Raji (cell line): ENCODE results near the gene CHL1.

Experiments used
- POLR2A ChIP-seq: IDR thresholded peaks from 2 replicates; pipeline ENCODE4 v1.6.1; 2011; ENCODE audit warnings: low read depth, low read length, control low read depth; ENCODE audit not compliant: insufficient read depth

CHL1 gene

DNA sequence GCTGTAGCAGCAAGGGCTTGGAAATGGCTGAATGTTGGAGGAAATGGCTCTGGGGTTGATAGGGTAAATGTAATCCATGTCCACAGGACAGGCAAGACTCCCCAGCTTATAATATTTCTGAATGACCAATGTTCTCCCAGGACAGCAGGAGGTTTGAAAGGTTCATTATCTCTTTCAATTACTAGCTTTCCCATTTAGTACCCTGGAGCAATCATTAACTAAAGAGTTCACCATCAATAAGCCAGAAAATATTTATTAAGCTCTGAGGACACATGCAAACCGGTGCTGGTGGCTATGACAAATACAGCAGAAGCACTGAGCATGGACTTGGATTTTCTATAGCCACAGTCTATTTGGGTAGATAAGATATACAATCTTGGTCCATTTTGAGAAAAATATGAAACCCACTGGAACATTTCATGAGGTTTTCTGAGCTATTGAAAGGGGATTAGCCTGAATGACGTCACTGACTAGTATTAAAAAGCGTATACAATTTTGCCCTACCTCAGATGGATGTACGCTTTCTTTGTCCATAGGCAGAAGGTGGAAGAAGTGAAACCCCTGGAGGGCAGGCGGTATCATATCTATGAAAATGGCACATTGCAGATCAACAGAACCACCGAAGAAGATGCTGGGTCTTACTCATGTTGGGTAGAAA is 166.2 kb downstream of the CHL1 start:
- TF ChIP-seq POLR2A, result no peak

- no peak for TF ChIP-seq POLR2A
These were observed 167.7 kb downstream of the CHL1 start for GRCh38 chr3:364287-364686.

DNA sequence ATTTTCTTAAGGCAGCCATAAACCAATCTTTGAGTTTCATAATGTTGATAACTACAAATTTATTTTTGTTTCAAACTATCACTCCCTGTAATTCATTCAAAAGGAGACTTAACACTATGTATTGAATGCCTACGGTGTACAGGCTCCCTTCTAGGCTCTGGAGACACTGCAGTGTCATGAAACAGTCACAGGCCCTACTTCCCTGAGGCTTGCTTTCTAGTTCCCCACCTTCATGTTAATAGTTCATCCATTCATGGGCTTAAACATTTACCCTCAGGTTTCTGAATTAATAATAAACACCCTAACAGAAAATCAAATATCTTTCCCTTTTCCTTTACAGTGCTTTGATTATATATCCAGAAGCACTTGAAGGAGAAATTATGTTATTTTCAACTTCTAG is 168.7 kb downstream of the CHL1 start:
- no peak for TF ChIP-seq POLR2A

DNA sequence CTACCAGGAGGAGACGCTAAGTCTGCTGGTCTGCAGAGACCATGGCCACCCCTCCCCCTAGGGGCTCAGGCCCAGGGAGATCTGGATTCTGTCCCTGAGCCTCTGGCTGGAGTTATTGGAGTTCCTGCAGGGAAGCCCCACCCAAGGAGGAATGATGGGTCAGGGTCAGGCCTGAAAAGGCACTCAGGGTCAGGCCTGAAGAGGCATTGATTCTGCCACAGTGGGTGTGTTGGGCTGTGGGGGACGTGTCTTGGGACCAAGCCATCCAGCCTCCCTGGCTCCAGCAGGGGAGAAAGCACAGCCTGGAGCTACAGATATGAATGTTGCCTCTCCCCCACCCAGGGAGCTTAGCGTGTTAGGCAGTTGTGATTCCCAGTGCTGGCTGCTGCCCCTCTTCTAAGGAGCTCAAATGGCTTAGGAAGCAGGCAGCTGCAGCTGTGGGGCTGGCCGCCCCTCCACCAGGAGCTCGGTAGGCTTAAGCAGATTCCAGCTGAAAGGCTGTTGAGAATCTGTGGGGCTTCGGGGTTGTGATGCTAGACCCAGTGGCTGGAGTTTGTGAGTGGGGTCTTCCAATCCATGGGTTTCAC is 176.7 kb downstream of the CHL1 start:
- TF ChIP-seq POLR2A, result no peak

DNA sequence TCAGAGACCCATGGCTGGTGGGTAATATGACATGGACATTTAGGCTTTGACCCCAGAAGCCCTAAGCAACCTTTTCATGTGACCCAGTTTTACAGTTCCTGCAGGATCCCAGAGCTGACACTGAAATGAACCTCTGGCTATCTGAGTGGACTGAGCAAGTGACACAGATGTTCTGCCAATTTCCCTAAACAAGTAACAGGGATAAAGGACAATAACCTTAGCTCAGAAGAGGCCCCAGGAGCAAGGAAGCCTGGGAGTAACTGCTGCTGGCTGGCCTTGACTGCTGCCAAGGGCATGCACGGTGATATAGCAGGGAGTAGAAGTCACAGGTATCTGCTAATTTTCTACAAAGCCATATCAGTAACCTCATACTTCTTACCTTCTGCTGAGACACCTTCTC is 177.9 kb downstream of the CHL1 start:
- no peak for TF ChIP-seq POLR2A

DNA sequence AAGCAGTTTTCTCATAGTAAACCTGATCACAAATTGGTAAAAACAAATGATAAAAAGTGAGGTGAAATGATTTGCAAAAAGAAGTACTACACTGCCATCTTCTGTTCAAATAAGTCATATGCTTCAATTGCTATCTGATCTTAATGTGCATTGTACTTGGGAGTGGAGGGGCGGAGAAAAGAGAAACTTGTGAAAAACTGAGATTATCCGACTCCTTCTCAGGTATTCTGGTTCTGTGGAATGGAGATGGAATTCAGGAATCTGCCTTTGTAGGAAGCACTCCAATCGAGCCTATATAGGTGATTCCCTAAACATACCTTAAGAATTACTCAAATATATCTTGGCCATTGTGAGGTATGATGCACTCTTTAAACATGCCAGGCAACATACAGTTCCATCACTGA is 180.6 kb downstream of the CHL1 start:
- TF ChIP-seq POLR2A, result no peak

- TF ChIP-seq POLR2A, result no peak
These were observed 184.2 kb downstream of the CHL1 start for GRCh38 chr3:380801-381200.

DNA sequence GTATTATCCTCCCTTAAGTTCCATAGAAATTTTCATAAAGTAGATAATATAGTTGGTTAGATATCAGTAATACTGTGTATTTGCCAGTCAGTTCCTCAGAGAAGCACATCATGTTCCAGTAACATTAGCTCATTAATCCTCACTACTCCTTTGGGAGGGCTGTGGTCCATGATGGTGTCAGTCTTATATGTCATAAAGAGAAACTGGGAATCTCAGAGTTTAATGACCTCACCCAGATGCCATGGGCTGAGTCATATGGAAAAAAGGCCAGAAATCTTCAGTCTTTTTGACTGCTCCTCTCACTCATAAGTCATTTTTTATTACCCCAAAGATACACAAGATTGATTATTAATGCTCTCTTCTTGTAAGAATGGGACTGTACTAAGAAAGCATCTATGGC is 188.6 kb downstream of the CHL1 start:
- no peak for TF ChIP-seq POLR2A

DNA sequence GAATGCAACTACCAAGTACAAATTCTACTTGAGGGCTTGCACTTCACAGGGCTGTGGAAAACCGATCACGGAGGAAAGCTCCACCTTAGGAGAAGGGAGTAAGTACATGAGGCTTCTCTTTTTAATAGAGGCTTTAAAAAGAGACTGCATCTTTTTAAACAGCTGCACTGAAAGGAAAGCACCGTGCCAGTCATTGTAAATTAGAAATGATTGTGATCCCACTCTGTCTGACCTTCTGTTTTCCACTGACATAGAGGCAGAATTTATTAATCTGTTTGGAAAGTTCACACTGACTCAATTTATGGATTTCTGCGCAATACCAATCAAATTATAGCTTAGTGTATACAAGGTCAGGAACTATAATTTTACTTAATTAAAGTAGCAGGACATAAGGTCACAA is 198.2 kb downstream of the CHL1 start:
- TF ChIP-seq POLR2A, result no peak

DNA sequence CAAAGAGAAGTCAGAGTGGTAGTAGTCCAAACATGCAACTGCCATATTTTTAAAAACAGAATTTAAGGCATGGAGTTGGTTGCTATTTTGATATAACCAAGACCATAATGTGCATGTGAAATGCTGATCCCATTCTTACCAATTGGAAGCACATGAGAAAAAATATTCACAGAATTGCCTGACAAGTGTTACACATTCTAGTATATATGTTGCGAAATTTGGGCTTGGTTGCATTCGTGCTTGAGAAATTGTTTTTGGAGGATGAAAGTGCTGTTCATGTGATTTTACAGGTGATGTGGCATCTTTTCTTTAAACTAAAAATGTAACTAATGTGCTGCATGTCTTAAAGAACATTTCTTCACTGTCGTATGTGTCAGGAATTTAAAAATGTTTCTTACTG is 199.7 kb downstream of the CHL1 start:
- TF ChIP-seq POLR2A, result no peak

DNA sequence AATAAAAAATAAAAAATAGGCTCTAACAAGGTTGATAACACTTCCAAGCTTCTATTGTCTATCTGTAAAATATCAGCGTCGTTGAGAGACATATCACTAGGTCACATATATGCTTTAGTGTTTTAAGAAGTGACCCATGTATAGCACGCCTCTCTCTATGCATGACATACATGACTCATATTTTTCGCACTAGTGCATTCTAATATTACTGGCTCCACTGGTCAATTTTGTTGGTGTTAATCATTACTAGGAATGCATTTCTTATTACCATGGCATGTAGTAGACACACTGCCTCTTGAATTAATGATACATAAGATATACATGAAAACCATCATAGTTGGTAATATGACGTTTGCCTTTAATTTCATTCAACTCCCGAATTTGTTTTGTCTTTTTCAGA is 203.1 kb downstream of the CHL1 start:
- TF ChIP-seq POLR2A, result no peak

DNA sequence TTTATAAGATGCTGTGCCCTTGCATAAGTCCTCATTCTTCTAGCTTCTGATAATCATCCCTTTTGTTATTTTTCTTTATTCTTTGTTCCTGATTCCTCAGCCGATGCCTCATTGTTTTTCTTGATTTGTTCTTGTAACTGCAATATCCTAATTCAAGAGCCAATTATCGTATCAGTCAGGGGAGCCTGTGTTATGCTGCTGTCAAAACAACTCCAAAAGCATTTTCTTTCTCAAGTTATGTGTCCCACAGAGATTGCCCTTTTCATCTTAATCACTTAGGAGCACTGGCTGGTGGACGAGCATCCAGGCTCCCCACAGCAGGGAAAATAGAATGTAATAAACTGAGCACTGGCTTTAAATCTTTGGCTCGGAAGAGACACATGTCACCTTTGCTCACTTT is 207.3 kb downstream of the CHL1 start:
- no peak for TF ChIP-seq POLR2A

DNA sequence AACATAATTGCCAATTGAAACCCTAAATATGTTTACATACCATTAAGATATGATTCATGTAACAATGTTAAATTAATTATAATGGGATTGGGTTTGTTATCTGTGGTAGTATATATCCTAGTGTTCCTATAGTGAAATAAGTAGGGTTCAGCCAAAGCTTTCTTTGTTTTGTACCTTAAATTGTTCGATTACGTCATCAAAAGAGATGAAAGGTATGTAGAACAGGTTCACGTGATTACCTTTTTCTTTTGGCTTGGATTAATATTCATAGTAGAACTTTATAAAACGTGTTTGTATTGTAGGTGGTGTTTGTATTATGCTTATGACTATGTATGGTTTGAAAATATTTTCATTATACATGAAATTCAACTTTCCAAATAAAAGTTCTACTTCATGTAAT is 212.4 kb downstream of the CHL1 start:
- TF ChIP-seq POLR2A, result no peak

DNA sequence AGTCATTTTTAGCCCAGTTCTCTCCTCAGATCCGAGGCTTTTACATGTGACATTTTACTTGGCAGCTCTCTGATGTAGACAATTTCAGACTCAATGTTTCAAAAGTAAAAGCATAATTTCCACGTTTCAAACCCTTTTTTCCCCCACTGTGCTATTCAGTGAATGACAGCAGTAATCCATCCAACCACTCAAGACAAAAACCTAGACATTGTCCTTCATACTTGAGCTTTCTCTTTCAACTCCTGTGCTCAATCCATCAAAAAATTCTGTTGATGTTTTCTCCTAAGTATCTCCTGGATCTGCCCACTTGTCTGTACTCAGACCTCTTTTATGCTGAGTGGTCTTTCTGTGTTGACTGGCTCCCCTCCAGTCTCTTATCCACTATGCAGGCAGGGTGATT is 214.7 kb downstream of the CHL1 start:
- no peak for TF ChIP-seq POLR2A

GRCh38 chr3:414063-414462 is 217.5 kb downstream of the CHL1 start:
- TF ChIP-seq POLR2A, result no peak

GRCh38 chr3:418239-418929 is 221.8 kb downstream of the CHL1 start:
- TF ChIP-seq POLR2A, result no peak
